Measurements from ENCODE around the gene DUSP1.
A peak's percentile ranks its signal among the peaks of the same experiment; 100 is the strongest.

Gene DUSP1

DNA sequence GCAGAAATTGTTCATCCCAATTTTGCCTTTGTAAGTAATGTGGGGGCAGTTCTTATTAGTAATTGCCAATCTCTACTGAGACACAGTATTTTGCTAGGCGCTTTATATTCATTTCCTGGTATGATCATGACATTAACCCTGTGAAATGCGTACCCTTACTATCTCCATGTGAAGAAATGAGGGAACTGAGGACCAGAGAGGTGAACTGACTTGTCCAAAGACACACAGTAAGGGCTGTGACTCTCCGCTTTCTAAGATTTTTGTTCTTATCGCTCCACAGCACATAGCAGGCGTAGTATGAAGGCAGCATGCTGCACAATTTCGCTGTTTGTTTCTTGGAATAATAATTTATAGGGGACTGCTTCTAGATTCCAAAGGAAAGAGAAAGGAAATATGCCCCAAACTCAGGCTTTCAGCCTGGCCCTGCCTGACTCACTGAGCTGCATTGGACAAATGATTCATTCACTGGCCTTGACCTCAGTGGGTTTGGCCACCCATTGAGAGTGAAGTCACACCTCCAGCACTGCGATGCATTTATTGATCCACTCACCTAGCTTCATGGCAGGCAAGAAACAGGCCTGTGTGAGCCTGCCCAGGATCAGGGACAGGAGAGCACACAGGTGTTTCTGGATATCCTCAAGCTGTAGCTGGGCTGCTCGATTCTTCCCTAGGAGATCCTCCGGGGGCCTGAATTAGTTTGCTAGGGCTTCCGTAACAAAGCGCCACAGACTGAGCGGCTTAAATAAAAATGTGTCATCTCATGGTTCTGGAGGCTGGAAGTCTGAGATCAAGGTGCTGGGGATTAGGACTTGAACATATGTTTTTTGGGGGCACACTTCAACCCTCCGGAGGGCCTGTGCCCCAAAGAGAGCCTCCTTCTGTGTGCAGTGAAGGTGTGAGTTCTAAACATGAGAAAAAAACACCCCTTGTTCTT, 7.2 kb upstream of the DUSP1 start:
- no peak for DNase-seq

DNA sequence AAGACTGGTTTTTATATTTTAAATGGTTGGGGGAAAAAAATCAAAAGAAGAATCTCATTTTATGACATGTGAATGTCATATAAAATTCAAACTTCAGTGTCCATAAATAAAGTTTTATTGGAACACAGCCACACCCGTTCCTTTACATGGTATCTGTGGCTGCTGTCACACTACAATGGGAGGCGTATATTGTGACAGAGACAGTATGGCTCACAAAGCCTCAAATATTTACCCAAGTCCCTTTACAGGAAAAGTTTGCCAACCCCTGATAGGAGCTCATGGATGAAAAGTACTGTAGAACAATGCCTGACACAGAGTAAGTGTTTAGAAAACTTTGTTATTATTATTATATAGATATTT, 5.2 kb upstream of the DUSP1 start:
- no peak for DNase-seq

DNA sequence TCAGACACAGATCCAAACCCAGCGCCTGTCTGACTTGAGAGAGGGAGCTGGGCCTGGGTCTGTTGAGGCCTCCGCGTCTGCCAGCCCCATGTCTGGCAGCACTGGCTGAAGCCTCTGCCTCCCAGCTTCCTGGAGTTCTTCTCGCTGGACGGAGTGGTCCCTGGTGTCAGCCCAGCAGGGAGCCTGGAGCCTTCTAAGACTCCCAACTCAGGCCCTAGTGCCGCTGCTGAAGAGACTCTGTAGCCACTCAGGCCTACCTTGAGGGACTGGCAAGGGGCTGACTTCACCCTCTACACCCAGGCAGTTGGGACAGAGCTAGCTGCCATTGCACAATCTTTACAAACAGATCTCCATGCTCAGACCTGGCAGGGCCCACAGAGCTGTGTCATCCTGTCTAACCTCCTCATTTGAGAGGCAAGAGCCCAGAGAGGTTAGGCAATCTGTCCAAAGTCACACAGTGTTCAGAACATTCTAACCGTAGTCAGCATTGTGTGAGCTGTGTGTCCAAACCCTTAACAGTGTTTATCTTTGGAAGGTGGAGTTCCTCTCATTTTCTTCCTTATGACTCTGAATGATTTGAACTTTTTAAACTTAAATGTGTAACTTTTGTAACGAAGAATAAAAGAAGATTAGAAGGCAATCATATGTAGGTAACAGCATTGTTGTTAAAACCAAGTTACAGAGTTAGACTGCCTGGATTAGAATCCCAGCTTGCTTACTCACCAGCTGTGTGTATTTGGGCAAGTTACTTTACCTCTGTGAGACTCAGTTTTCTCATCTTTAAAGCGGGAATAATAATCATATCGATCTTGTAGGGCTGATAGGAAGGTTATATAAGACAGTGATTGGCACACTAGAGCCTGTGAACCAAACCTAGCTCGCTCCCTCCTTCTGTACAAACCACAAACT, 4.6 kb upstream of the DUSP1 start:
- DNase-seq: no peak

DNA sequence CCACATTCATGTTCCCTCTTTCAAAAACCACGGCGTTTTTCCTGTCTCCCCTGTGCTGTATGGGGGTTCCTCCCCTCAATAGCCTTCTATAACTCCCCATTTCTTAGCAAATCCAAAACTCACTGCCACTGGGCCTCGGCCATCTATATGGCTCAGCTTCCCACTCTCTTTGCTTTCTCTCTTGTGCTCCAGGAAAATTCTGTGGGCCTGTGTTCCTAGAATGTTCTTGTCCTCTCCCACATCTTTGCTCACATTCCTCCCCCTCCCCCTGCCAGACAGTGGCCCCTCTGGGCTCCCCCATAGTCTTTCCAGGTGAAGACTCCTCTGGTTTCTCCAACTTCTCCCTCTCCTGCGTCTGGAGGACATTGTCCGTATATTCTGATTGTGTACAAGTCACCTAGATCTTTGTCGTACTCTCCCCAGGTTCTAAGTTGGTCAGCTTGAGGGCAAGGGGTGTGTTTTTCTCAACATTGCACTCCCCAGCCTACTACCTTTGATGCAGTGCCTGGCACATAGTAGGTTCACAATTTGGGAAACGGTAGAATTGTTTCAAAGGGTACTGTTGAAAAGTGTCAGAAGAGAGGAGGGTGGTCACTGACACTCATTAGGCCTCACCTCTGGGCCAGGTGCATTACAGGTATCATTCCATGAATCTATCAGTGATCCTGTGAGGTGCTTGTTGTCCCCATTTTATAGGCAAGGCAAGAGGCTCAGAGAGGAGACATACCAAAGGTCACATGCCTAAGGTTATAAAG, 3.7 kb upstream of the DUSP1 start:
- no peak for DNase-seq

DNA sequence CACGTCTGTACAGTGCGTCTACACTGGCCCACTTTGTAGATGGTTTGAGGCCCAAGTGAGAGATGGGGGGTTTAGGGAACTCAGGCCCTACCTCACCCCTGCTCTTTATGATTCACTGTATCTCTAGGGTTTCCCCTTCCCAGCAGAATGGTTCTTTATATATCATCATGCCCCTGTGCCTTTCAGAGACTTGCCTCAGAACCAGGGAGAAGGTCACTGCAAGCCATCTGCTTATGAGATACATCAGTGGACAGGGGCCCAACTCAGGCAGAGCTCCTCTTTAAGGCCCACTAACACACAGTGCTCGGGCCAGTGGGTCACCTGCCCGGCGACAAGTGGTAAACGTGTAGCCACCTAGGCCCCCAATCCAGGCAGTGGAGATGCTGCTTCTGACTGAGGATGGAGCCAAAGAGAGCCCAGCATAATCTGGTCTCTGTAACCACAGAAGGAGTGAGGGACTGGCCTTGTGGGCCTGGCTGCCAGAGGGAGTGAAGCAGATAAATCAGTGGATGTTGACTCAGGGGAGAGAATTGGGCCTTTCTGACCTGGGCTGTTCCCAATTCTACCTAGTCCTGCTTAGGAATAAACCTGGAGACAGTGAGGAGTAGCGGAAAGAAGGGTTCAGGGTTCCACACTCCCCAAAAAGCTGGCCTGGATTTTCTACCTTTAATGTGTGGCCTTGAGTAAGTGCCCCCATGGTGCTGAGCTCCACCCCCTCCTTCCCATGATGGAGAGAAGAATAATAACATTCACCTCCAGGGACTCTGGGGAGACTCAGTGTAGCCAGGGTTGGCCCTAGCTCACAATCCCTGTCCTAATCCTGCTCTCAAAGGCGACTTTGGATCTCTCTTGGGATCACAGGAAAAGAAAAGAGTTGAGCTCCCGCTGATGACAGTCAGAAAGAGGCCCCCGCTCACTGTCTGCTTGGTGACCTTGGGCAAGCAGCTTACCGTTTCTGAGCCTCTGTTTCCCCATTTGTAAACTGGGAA, 2.8 kb upstream of the DUSP1 start:
- DNase-seq: no peak

DNA sequence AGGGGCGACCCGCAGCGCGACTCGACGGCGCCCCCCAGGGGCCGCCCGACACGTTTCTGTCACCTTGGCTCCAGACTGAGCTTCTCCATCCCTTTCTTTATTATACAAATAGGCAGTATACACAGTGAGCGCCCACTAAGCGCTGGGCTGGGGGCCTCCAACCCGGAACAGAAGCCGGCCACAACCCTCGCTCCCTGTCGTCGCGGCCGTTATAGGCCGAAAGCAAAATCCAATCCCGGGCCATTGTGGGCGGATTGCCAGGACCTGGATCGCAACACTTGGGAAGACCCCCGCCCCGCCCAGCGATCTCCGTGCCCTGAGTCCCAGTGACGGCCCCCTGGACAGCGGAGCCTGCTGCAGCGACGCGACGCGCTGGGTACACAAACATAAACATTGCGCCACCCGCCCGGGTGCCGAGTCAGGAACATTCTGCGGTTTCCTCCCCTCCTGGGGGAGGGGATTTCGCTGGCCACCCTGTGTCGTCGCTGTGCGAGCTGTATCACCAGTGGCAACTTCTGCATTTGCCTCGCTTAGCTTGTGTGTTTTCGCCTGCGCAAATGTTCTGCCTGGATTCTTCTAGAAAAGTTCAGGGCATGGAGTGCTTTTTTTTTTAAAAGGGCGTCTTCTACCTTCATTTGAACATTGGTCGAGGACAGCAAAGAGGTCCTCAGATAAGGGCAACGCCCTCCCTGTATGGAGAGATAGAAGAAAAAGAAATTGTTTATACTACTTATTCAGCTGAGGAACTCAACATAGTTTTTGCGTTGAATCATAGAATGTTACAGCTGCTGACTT, 1.3 kb upstream of the DUSP1 start:
- DNase-seq: peak in 1 of 2 experiments; percentile 33

DNA sequence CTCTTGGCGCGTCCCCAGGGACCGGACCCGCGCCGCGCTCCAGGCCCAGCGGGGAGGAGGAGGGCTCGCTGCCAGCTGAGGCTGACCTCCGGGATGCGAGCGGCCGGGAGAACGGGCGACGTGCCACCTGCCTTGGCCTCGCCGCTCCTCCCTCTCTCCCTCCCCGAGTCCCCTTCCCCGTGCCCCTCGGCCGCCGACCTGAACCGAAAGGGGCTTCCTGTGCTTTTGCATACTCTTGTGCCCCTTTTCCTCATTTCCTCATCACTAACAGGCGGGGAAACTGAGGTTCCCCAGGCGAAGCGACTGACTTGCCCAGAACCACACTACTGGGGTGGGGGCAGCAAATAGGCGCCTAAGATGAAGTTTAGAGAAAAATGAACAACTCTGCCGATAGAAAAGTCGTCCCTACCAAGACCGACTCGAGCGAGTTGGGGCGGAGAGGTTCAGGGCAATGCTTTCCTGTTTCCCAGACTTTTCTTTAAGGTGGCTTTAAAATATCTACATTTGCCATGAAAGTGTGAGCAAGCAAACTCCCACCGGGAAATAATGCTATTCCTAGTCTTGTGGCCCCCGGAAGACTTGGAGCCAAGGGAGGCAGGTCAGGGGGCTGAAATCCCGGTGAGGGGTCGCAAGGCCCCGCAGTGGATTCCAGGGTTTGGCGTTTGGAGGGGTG, 580 bp upstream of the DUSP1 start:
- DNase-seq: peak in 1 of 2 experiments; percentile 33

DNA sequence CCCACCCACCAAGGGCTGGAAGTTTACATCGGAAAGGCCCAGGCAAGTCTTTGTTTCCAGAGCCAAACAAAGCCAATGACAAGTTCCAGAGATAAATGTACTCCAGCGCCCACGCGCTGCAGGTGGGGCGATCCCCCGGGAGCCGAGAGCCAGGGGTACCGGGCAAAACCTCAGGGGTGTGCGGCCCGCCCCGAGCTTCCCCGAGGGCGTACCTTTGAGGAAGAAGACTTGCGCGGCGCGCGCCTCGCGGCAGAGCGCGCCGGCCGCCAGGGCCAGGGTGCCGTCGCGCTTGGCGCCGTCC, 671 bp downstream of the DUSP1 start:
- DNase-seq: no peak

DNA sequence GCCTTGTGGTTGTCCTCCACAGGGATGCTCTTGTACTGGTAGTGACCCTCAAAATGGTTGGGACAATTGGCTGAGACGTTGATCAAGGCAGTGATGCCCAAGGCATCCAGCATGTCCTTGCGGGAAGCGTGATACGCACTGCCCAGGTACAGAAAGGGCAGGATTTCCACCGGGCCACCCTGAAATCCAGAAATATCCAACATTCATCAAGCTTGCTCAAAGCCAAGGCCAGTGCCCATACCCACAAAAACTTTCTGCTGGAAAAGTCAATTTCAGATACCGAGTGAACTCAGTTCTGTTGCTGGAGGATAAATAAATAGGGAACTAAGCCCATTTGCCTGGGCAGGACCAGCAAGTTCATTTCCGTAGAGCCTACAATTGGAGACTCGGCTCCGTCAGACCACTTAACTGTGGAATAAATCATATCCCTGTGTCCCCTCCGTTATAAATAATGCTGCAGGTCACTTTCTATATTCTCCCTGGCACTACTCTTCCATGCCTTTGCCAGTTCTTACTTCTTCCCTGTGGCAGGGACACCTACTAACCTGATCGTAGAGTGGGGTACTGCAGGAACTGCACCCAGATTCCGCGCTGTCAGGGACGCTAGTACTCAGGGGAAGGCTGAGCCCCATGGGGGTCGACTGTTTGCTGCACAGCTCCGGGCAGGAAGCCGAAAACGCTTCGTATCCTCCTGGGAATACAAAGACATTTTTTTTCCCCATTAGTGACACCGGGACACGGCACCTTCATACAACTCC, 1.2 kb downstream of the DUSP1 start:
- no peak for DNase-seq

DNA sequence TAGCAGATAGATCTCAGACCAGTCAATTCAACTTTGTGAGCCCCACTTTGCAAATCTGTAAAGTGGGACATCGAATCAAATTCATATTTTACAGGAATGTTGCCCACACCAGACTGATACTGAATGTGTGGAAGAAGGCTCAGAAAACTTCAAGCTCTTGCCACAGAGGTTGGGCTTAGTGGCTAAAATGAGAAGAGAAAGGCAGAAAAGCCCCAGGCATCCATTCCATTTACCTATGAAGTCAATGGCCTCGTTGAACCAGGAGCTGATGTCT, 1.7 kb downstream of the DUSP1 start:
- no peak for DNase-seq

DNA sequence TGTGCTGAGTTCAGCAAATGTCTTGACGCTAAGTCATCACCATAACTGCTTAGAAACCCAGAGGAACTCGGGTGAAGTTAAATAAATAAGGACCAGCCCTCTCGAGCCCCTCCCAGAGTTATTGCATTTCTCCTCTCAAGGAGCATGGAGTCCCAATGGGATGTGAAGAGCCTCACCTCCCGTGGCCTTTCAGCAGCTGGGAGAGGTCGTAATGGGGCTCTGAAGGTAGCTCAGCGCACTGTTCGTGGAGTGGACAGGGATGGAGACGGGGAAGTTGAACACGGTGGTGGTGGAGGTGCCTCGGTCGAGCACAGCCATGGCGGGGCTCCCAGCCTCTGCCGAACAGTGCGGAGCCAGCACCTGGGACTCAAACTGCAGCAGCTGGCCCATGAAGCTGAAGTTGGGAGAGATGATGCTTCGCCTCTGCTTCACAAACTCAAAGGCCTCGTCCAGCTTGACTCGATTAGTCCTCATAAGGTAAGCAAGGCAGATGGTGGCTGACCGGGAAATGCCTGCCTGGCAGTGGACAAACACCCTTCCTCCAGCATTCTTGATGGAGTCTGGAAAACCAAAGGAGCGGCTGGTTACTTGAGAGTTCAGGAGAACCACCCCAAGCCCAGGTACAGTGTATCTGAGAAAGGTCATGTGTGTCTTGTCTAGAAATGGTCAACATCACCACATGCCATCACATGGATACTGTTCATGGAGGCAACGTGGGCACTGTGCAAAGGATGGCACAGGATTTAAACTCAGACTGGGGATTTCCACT, 2.2 kb downstream of the DUSP1 start:
- no peak for DNase-seq

DNA sequence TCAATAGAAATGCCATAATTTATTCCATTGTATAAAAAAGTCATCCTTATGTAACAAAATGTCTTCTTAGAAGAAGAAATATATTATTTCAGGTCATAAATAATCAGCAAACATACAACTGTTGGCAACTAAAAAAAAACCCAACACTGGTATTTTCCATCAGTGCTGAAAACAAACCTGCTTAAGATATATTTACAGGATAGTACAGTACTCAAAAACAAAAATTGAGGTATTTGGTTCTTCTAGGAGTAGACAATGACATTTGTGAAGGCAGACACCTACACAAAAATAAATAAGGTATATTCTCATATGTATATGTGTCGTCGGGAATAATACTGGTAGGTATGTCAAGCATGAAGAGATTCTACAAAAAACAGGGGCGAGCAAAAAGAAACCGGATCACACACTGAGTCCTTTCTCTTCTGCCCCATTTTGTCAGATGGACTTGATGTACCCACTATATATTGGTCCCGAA, 2.9 kb downstream of the DUSP1 start:
- DNase-seq: no peak

DNA sequence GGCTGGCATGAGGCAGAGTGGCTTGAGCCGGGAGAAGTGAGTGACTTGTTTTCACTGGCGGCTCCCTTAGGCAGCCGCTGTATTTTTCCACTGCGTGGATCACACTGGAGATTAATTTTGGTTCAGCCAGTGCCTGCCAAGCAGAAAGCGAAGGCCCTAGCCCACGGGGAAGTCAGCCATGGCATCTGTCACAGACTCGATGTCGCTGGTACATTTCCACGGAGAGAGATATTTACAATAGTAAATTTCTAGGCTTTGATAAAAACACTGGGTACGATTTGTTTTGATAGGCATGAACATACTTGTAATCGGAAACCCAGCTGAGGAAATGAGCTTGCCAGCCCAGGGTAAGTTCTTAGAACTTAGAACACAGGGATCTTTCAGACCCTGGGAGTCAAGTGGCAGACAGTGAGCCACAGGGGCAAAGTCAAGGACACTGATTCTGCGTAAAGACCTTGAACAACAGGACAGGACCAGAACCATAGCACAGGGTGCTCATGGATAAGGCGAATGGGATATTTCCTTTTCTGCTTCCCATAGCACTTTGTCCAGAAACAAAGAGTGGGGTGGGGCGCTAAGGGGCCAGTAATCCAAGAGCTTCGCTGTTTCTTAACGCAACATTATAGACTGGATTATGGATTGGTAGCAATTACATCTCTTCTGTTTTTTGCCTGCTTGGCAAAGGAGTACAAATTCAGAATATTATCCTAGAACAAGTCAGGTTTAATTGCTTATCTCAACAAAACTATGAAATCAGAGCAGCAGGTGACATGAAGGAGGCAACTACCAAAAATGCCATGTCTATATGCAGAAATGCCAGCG, 4.5 kb downstream of the DUSP1 start:
- DNase-seq: peak; percentile 76 to 88

DNA sequence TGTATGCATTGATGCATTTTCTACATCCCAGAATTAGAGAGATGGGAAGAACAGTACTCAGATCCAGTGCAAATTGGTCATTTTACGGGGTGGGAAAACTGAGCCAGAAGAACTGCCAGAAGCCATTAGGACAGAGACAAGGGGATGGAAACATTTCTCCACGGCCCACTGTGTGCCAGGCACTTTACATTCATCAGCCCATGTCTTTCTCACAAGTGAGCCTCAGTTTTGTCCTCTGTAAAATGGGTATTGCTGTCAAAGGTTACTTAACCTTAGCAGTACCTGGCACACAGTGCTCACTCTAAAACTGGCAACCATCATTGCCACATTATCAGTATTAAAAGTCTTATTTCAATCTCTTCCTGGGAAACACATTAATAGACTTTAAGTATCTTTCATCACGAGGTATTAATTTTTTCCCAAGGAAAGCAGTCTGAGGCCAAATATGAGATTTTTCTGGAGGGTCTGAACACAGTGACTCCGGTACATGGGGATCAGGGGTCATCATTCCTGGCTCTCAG, 5.2 kb downstream of the DUSP1 start:
- no peak for DNase-seq

DNA sequence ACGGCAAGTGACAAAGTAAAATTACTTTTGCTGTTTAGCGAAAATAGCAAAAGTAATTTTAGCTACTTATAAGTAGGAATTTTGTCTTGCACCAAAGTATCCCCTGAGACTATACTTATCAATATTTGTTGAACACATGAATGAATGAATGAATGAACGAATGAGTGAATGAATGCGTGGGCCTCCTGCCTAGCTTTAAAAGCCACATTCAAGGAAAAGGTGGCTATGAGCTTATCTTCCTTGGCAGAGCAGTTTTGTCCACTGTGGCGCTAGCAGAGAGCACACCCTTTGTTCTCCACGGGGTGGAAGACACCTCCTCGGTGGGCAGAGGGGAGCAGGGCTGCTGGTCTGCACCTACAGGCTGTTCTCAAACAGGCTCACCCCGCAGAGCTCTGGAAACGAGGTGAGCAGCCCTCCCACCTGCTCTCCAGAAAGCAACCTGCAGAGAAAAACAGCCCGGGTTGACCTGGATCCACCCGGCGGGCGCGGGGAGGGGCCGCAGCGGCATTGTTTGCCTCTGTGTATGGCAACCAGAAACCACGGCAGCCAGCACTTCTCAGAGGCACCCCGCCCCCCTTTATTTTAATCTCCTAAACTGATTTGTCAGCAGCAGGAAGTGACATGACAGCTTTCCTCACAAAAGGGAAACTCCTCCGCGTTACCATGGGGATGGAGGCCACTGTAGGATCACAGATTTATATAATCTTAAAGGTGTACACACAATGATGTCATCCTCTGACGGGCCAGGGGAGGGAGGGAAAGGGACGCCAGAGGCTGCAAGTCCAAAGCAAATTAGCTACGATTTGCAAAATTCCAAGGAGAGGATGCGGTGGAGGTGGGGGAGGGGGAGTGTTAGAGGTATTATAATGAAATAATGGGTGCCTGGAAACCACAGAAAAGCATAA, 5.9 kb downstream of the DUSP1 start:
- DNase-seq: peak; percentile 99

DNA sequence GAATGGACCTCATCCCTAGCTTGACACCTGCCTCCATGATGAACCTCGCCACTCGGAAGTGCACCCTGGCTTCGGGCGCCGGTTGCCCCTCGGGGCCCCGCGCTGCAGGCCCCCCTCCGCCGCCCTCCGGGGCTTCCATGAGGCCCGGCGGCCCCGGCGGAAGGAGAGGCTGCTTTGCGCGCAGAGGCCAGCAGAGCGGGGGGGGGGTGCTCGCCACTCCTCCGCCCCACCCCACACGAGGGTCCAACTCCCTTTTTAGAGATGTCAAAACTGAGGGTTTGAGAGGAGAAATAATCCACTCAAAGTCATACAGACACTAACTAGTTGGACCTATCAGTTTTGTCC, 7.9 kb downstream of the DUSP1 start:
- no peak for DNase-seq

All from cerebellar nuclear complex (tissue), 1 donor.